ENCODE measurements around the gene STMN3. TPM values are rescaled to one million over a fixed set of nuclear protein-coding genes. Genes with fewer than 3 reads are reported as not detected.

Gene STMN3
- total and polyA plus RNA-seq, 2 of the 8 experiments (the other 6 are each of a cell fraction or from before 2014, with no cell fraction given): 51.5 to 63.1 TPM

GRCh38 chr20:63641792-63642523 is 11.3 kb downstream of the STMN3 start (continued):
- TF ChIP-seq POLR2AphosphoS5 (IDR thresholded peaks at IDR 0.05; ENCODE audit: low read depth, low read length) (peak; percentile 56), RAD21 (IDR thresholded peaks at IDR 0.05 in 1 of 2, conservative IDR thresholded peaks at IDR 0.05 in 1 of 2; ENCODE audit: low read depth in 2 of 2, low read length in 2 of 2) (peak; percentile 51 to 52), BRCA1 (IDR thresholded peaks at IDR 0.05; ENCODE audit: low read depth, low read length) (no peak), RBBP5 (IDR thresholded peaks at IDR 0.05; ENCODE audit: borderline replicate concordance, low read depth, low read length) (0 out of 2 replicates have a peak, but pooled peaks have one; percentile 29), YY1 (IDR thresholded peaks at IDR 0.05; ENCODE audit: low read depth, low read length) (peak; percentile 67; the same call in 1 of the 2 replicates), SIX5 (IDR thresholded peaks at IDR 0.05; ENCODE audit: low read depth, low read length) (no peak), EZH2 (IDR thresholded peaks at IDR 0.05; ENCODE audit: low read depth, low read length, severe bottlenecking) (no peak), MAFK (IDR thresholded peaks at IDR 0.05; ENCODE audit: low read depth, low read length) (no peak), POLR2A (IDR thresholded peaks at IDR 0.05; ENCODE audit: control extremely low read depth in 1 of 2, low read depth in 2 of 2, low read length in 2 of 2) (peak in 1 of 2 experiments; percentile 63; a peak in 1 of 3 replicates), GTF2F1 (IDR thresholded peaks at IDR 0.05; ENCODE audit: borderline replicate concordance, low read depth, low read length) (no peak), USF2 (IDR thresholded peaks at IDR 0.05; ENCODE audit: low read length) (no peak), ATF3 (IDR thresholded peaks at IDR 0.05; ENCODE audit: insufficient read depth, low read depth, low read length) (no peak), JUND (IDR thresholded peaks at IDR 0.05; ENCODE audit: low read length) (no peak), SP4 (IDR thresholded peaks at IDR 0.05; ENCODE audit: low read length) (no peak), BACH1 (IDR thresholded peaks at IDR 0.05; ENCODE audit: low read length) (peak; percentile 55), CTBP2 (IDR thresholded peaks at IDR 0.05; ENCODE audit: borderline replicate concordance, insufficient read depth, insufficient read length, low read length) (no peak), SAP30 (IDR thresholded peaks at IDR 0.05; ENCODE audit: insufficient read depth, insufficient replicate concordance, low read length) (no peak), BCL11A (IDR thresholded peaks at IDR 0.05; ENCODE audit: low read depth in 2 of 2, low read length in 2 of 2) (no peak), KDM4A (IDR thresholded peaks at IDR 0.05; ENCODE audit: low read depth, low read length, severe bottlenecking) (peak; percentile 70), SIRT6 (IDR thresholded peaks at IDR 0.05; ENCODE audit: low read length) (no peak), SP1 (IDR thresholded peaks at IDR 0.05; ENCODE audit: low read depth, low read length) (peak; percentile 64; the same call in 1 of the 2 replicates), SP2 (IDR thresholded peaks at IDR 0.05; ENCODE audit: low read length) (no peak), CHD1 (IDR thresholded peaks at IDR 0.05; ENCODE audit: low read depth, low read length) (no peak), CHD2 (IDR thresholded peaks at IDR 0.05; ENCODE audit: low read length) (peak; percentile 15; the same call in 1 of the 2 replicates)

Measured in H1 (cell line).